Activated naive CD4-positive, alpha-beta T cell treated with anti-CD3 and anti-CD28 coated beads, Interleukin-2, amount 50 U/mL, for 24 hours (primary cell): Measurements from ENCODE around the gene UBR3.

Source experiments
- H3K27ac Mint-ChIP-seq: one replicate; pipeline ENCODE4 v1.8.0; 2021; ENCODE audit warnings: mild to moderate bottlenecking, mixed read lengths
- H3K27me3 Mint-ChIP-seq: one replicate; pipeline ENCODE4 v1.8.0; 2021; ENCODE audit warnings: mixed read lengths
- H3K36me3 Mint-ChIP-seq: one replicate; pipeline ENCODE4 v1.8.0; 2021; ENCODE audit warnings: mixed read lengths
- H3K4me1 Mint-ChIP-seq: one replicate; pipeline ENCODE4 v1.8.0; 2021; ENCODE audit warnings: mixed read lengths
- H3K4me3 Mint-ChIP-seq: one replicate; pipeline ENCODE4 v1.8.0; 2021; ENCODE audit warnings: mild to moderate bottlenecking, mixed read lengths
- H3K9me3 Mint-ChIP-seq: one replicate; pipeline ENCODE4 v1.8.0; 2021; ENCODE audit warnings: mixed read lengths

UBR3 gene

DNA sequence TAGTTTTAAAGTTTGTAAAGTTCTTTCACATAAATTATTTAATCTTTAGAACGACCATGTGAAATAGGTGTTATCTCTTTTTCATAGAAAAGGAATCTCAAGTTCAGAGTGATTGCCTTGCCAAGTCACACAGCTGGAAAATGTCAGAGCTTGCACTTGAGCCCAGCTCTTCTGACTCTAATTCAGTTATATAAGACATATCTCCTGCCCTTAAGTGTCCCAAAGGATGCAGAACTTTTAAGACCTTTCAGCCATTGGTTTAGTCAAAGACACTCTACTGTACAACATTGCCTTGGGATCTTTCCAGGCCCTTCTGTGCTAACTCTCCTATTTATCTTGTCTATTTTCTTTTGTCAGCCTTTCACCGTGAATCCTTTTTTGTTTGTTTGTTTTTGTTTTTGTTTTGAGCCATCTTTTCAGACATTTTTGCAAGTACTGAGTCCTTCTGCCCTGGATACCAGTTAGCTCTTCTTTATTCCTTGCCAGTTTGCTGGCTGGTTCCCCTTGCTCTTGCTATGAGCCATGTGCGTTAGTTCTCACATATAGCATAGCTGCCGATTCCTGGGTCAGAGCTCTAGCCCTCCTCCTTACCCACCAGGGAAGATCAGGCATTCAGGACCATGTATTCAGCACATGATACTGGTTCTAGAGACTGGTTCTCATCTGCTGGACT, 190.7 kb downstream of the UBR3 start:
- Mint-ChIP-seq H3K4me3 (no peak overlapping the region), H3K9me3 (no peaks in the 10 kb centered on the region), H3K4me1 (no peaks in the 10 kb centered on the region)

DNA sequence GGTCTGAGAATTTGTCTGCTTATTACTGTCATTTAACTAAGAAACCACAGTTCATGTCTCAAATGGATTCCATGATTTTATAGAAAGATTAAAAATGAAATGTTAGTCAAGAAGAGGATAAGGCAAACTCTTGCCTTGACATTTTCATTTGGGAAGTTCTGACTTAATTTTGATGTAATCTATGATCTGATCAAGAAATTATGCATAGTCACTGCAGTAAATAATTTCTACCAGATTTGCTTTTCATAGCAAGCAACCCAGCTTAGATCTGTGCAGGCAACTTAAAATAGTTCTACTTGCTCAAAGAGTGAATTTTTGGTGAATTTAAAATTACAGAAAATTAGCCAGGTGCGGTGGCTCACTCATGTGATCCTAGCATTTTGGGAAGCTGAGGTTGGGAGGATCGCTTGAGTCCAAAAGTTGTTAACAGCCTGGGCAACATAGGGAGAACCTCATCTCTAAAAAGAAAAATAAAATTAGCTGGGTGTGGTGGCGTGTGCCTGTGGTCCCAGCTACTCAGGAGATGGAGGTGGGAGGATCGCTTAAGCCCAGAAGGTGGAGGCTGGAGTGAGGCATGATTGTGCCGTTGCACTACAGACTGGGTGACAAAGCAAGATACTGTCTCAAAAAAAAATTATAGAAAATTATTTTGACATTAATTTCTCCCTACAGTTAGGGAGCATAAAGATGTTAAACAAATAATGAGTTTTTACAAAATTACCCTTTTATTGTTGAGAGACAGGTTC, 192.0 kb downstream of the UBR3 start:
- Mint-ChIP-seq H3K27ac (no peak overlapping the region), H3K27me3 (no peaks in the 10 kb centered on the region), H3K36me3 (peaks cover 13% of the 10 kb centered on the region), H3K9me3 (no peaks in the 10 kb centered on the region), H3K4me1 (no peaks in the 10 kb centered on the region), H3K4me3 (no peak overlapping the region)

More for the DNA sequence above, 190.7 kb downstream of the UBR3 start:
- no peak overlapping the region for H3K27ac Mint-ChIP-seq
- H3K27me3 Mint-ChIP-seq, result no peaks in the 10 kb centered on the region
- peaks cover 15% of the 10 kb centered on the region for H3K36me3 Mint-ChIP-seq

GRCh38 chr2:170020777-170021176, 193.5 kb downstream of the UBR3 start:
- H3K4me1 Mint-ChIP-seq, result no peaks in the 10 kb centered on the region
- H3K36me3 Mint-ChIP-seq, result peaks cover 13% of the 10 kb centered on the region
- H3K27ac Mint-ChIP-seq, result no peak overlapping the region
- no peaks in the 10 kb centered on the region for H3K27me3 Mint-ChIP-seq
- no peaks in the 10 kb centered on the region for H3K9me3 Mint-ChIP-seq
- H3K4me3 Mint-ChIP-seq, result no peak overlapping the region

DNA sequence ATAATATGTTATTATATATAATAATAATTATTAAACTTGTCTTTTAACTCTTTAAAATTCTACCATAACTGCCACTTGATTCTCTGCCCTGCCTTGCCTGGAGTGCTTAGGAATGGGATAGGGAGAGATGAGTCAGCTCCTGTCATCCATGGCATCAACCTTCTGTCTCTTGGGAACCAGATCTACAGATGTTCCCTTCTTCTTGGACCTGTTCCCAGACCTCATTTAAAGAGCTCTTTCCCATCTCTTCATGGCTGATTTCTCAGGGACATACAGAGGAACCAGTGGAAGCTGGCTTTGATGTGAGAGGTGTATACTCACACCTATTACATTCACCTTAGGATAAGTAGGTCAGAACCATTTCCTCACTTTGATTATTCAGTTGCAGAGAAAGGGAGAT, 195.4 kb downstream of the UBR3 start:
- H3K4me3 Mint-ChIP-seq, result no peak overlapping the region

DNA sequence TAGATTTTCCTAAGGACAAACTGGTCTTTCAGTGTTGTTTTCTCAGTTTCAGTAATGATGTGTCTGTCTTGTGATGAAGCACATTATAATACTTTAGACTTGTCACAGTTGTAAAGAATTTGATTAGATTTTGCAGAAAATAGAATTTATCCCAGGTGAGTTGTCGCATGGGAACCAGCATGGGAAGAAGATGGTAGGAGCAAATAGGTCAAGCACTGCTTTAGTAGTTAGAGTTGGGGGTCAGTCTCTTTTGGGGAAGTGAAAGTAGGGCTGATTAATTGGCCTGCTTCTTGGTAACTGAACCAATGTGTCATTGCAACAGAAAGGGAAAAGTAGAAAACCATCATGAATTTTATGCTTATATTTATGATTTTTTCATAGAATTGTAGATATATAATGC, 197.5 kb downstream of the UBR3 start:
- Mint-ChIP-seq H3K4me3 (no peak overlapping the region), H3K27ac (no peak overlapping the region), H3K4me1 (no peaks in the 10 kb centered on the region), H3K9me3 (no peaks in the 10 kb centered on the region), H3K27me3 (no peaks in the 10 kb centered on the region), H3K36me3 (peaks cover 8% of the 10 kb centered on the region)

More for the DNA sequence above, 195.4 kb downstream of the UBR3 start:
- Mint-ChIP-seq H3K27me3 (no peaks in the 10 kb centered on the region), H3K36me3 (peaks cover 8% of the 10 kb centered on the region), H3K4me1 (no peaks in the 10 kb centered on the region), H3K9me3 (no peaks in the 10 kb centered on the region), H3K27ac (no peak overlapping the region)

GRCh38 chr2:170025223-170025622, 198.0 kb downstream of the UBR3 start:
- no peak overlapping the region for H3K27ac Mint-ChIP-seq
- H3K27me3 Mint-ChIP-seq, result no peaks in the 10 kb centered on the region
- H3K4me1 Mint-ChIP-seq, result no peaks in the 10 kb centered on the region
- H3K4me3 Mint-ChIP-seq, result no peak overlapping the region
- peaks cover 4% of the 10 kb centered on the region for H3K9me3 Mint-ChIP-seq
- H3K36me3 Mint-ChIP-seq, result peaks cover 12% of the 10 kb centered on the region

DNA sequence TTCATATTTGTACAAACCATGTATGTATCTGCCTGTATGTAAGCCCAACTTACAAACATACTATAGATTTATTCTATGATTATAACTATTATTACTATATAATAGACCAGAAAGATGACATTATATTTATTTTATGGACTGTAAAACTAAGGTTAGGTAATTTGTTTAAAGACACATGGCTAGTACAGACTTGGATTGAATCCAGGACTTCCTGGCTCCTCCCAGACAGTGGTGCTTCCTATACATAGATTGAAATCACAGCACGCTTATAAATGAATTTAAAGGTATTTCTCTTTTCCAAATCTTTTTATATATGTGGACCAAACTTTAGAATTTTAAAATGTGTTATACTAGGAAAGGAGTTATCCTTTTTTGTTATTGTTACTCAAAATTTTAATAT, 199.1 kb downstream of the UBR3 start:
- Mint-ChIP-seq H3K4me1 (no peaks in the 10 kb centered on the region), H3K4me3 (no peak overlapping the region), H3K27ac (no peak overlapping the region), H3K36me3 (peaks cover 18% of the 10 kb centered on the region), H3K9me3 (peaks cover 4% of the 10 kb centered on the region), H3K27me3 (no peaks in the 10 kb centered on the region)

DNA sequence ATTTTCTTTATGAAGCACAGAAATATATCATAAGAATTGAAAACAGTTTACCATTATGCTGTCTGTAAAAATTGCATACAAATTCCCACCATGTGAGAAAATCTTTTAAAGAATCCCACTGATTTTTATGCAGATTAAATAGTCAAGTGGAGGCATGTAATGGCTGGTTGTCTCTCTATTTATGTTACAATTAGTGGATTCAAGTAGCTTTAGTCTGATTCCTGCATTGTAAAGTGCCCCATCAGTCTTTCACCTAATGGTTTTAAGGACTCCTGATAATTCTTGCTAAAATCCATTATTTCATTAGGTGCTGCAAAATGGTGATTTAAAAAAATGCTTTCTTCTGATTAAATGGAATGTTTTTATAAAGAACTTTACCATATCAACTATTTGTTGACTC, 202.3 kb downstream of the UBR3 start:
- Mint-ChIP-seq H3K4me1 (no peaks in the 10 kb centered on the region), H3K27me3 (no peaks in the 10 kb centered on the region), H3K4me3 (no peak overlapping the region), H3K36me3 (peaks cover 24% of the 10 kb centered on the region), H3K9me3 (peaks cover 4% of the 10 kb centered on the region), H3K27ac (no peak overlapping the region)

- Mint-ChIP-seq H3K9me3 (peaks cover 4% of the 10 kb centered on the region), H3K4me1 (no peaks in the 10 kb centered on the region), H3K27ac (peak overlapping the region; percentile 62), H3K36me3 (peaks cover 24% of the 10 kb centered on the region), H3K27me3 (no peaks in the 10 kb centered on the region), H3K4me3 (no peak overlapping the region)
Measured at GRCh38 chr2:170030040-170030439, 202.8 kb downstream of the UBR3 start.

GRCh38 chr2:170031288-170031687, 204.0 kb downstream of the UBR3 start:
- peaks cover 4% of the 10 kb centered on the region for H3K9me3 Mint-ChIP-seq
- H3K4me3 Mint-ChIP-seq, result no peak overlapping the region

DNA sequence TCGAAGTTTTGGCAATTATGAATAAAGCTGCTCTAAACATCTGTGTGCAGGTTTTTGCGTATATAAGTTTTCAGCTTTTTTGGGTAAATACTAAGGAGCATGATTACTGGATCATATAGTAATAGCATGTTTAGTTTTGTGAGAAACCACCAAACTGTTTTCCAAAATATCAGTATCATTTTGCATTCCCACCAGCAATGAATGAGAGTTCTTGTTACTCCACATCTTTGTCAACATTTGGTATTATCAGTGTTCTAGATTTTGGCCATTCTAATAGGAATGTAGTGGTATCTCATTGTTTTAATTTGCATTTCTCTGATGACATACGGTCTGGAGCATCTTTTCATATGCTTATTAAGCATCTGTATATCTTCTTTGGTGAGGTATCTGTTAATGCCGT, 207.3 kb downstream of the UBR3 start:
- H3K27ac Mint-ChIP-seq, result no peak overlapping the region
- peaks cover 34% of the 10 kb centered on the region for H3K36me3 Mint-ChIP-seq
- peaks cover 4% of the 10 kb centered on the region for H3K9me3 Mint-ChIP-seq
- no peak overlapping the region for H3K4me3 Mint-ChIP-seq
- no peaks in the 10 kb centered on the region for H3K27me3 Mint-ChIP-seq
- no peaks in the 10 kb centered on the region for H3K4me1 Mint-ChIP-seq

More at GRCh38 chr2:170031288-170031687, 204.0 kb downstream of the UBR3 start:
- Mint-ChIP-seq H3K4me1 (no peaks in the 10 kb centered on the region), H3K36me3 (peaks cover 31% of the 10 kb centered on the region), H3K27ac (no peak overlapping the region), H3K27me3 (no peaks in the 10 kb centered on the region)

- peaks cover 25% of the 10 kb centered on the region for H3K36me3 Mint-ChIP-seq
- H3K4me1 Mint-ChIP-seq, result no peaks in the 10 kb centered on the region
- no peaks in the 10 kb centered on the region for H3K9me3 Mint-ChIP-seq
- H3K4me3 Mint-ChIP-seq, result no peak overlapping the region
- peak overlapping the region; percentile 48 for H3K27ac Mint-ChIP-seq
- H3K27me3 Mint-ChIP-seq, result no peaks in the 10 kb centered on the region
Measured at GRCh38 chr2:170038734-170039133, 211.5 kb downstream of the UBR3 start.

DNA sequence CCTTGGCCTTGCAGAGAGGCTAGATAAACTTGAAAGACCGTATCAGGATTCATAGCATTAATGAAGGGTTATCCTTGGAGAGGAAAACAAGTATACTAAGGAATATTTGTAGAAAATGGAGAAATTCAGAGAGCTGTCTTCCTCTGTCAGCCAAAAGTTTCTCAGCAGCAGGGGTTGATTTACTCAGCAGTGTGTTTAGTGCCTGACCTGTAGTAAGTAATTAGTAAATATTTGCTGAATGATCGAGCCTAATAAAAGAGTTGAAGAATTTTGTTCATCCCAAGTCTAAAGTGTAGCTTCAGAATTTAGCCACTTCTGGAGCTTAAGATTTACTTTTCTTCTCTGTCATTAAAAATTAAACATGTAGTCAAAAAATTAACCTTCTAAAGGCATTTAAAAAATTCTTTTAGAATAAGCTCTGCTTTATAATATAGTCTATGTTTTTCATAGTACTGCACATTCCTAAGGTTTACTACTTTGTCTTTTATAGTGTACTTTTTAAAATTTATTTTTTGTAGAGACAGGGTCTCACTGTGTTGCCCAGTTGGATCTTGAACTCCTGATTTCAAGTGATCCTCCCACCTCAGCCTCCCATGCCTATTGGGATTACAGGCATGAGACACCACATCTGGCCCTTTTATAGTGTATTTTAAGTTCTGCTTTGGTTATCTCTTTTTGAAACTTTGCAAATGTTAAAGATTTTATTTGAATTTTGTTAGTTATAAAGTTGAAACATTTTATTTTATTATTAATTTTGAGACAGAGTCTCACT, 212.3 kb downstream of the UBR3 start:
- Mint-ChIP-seq H3K4me1 (no peaks in the 10 kb centered on the region), H3K36me3 (peaks cover 22% of the 10 kb centered on the region), H3K9me3 (no peaks in the 10 kb centered on the region), H3K27ac (no peak overlapping the region), H3K27me3 (no peaks in the 10 kb centered on the region), H3K4me3 (no peak overlapping the region)

GRCh38 chr2:170044751-170045478, 217.7 kb downstream of the UBR3 start:
- Mint-ChIP-seq H3K4me1 (no peaks in the 10 kb centered on the region), H3K27ac (no peak overlapping the region), H3K36me3 (peaks cover 15% of the 10 kb centered on the region), H3K27me3 (no peaks in the 10 kb centered on the region), H3K4me3 (no peak overlapping the region), H3K9me3 (no peaks in the 10 kb centered on the region)

GRCh38 chr2:170047331-170048065, 220.2 kb downstream of the UBR3 start:
- peaks cover 25% of the 10 kb centered on the region for H3K36me3 Mint-ChIP-seq
- H3K27ac Mint-ChIP-seq, result no peak overlapping the region
- H3K9me3 Mint-ChIP-seq, result no peaks in the 10 kb centered on the region
- H3K27me3 Mint-ChIP-seq, result no peaks in the 10 kb centered on the region
- H3K4me1 Mint-ChIP-seq, result no peaks in the 10 kb centered on the region
- H3K4me3 Mint-ChIP-seq, result no peak overlapping the region
